Activated B cell treated with CpG ODN at 0.5 μM for 24 hours (primary cell): ENCODE measurements around the gene COG8. TPM values are rescaled to one million over a fixed set of nuclear protein-coding genes. Genes with fewer than 3 reads are reported as not detected.
"Not testable (repeated sequence)": the region's sequence is repeated elsewhere in the genome, so short reads cannot be mapped to it uniquely, and the experiment has no call there.

ENCODE experiments used
- ATAC-seq: fragments of 200-7000 bp; cut with Tn5 transposase; one replicate; pipeline ENCODE4 v1.10.0; 2021; ENCODE audit warnings: low read depth, mild to moderate bottlenecking, moderate library complexity
- CTCF ChIA-PET: fragments of 350-600 bp; sonication (Branson Sonifier 250); formaldehyde crosslinking; loops from one replicate; lab custom pipeline; 2021; ENCODE audit warnings: antibody characterized with exemption; lab: Charles Lee
- POLR2A ChIA-PET: fragments of 350-600 bp; sonication (Branson Sonifier 250); formaldehyde crosslinking; loops from one replicate; lab custom pipeline; 2021; ENCODE audit warnings: antibody characterized with exemption; lab: Charles Lee
- DNase-seq: peaks from one replicate; pipeline ENCODE4 v3.0.0; 2022
- H3K27ac Mint-ChIP-seq: one replicate; pipeline ENCODE4 v1.8.0; 2020; ENCODE audit warnings: mixed read lengths
- H3K27me3 Mint-ChIP-seq: one replicate; pipeline ENCODE4 v1.8.0; 2021; ENCODE audit warnings: mixed read lengths
- H3K36me3 Mint-ChIP-seq: one replicate; pipeline ENCODE4 v1.8.0; 2021; ENCODE audit warnings: low read depth, mixed read lengths
- H3K4me1 Mint-ChIP-seq: one replicate; pipeline ENCODE4 v1.8.0; 2021; ENCODE audit warnings: mixed read lengths
- H3K4me3 Mint-ChIP-seq: one replicate; pipeline ENCODE4 v1.8.0; 2020; ENCODE audit warnings: mild to moderate bottlenecking, mixed read lengths
- H3K9me3 Mint-ChIP-seq: one replicate; pipeline ENCODE4 v1.8.0; 2020; ENCODE audit warnings: mixed read lengths
- CTCF ChIP-seq: fragments of 200-600 bp; IDR thresholded peaks from one replicate; pipeline ENCODE4 v1.8.0; 2022; ENCODE audit warnings: antibody characterized with exemption, mild to moderate bottlenecking
- intact Hi-C: fragments of 100-400 bp; cut with micrococcal nuclease; formaldehyde crosslinking; loops from one replicate; pipeline ENCODE4 v1.15.1; 2024
- total RNA-seq: library from RNA; stranded (reverse); gene quantifications from 2 replicates; pipeline ENCODE4 v1.2.3, GENCODE V29; 2022

Gene COG8
- total RNA-seq, 1 donor from 2014 or later = 45.4 TPM

GRCh38 chr16:69301187-69301586, 38.2 kb downstream of the COG8 start:
- Mint-ChIP-seq H3K27me3 (no peaks in the 10 kb centered on the region), H3K4me3 (no peak overlapping the region), H3K4me1 (peaks cover 3% of the 10 kb centered on the region), H3K36me3 (peaks cover 12% of the 10 kb centered on the region), H3K27ac (no peak overlapping the region), H3K9me3 (no peaks in the 10 kb centered on the region)
- ChIA-PET POLR2A (no interaction called here), CTCF (interaction anchor here (1.3 kb wide), 1 partner anchor 95 kb away, joined by 3 read pairs; no protein-coding TSS in a partner anchor)
- TF ChIP-seq CTCF = no peak
- ATAC-seq (no peak), DNase-seq (no peak)
- intact Hi-C loops = no loop called here

- intact Hi-C loops = no loop called here
- DNase-seq (no peak), ATAC-seq (no peak)
- no peaks in the 10 kb centered on the region for H3K27me3 Mint-ChIP-seq
- H3K36me3 Mint-ChIP-seq = peaks cover 12% of the 10 kb centered on the region
- H3K4me3 Mint-ChIP-seq = no peak overlapping the region
- ChIA-PET CTCF (no interaction called here), POLR2A (interaction anchor here (0.7 kb wide), 1 partner anchor 297 kb away, joined by 3 read pairs; no protein-coding TSS in a partner anchor)
- no peak for TF ChIP-seq CTCF
- peaks cover 3% of the 10 kb centered on the region for H3K4me1 Mint-ChIP-seq
- H3K27ac Mint-ChIP-seq = no peak overlapping the region
- no peaks in the 10 kb centered on the region for H3K9me3 Mint-ChIP-seq
Measured at GRCh38 chr16:69298261-69298660, 41.1 kb downstream of the COG8 start.

GRCh38 chr16:69296771-69297170, 42.6 kb downstream of the COG8 start:
- H3K9me3 Mint-ChIP-seq, DNase-seq, H3K27me3 Mint-ChIP-seq, intact Hi-C loops, H3K27ac Mint-ChIP-seq, H3K4me1 Mint-ChIP-seq, H3K4me3 Mint-ChIP-seq, ATAC-seq: not testable (repeated sequence)
- POLR2A ChIA-PET = interaction anchor here (0.7 kb wide), 2 partner anchors 14 to 41 kb away, joined by 3 to 5 read pairs; no protein-coding TSS in a partner anchor
- CTCF ChIA-PET = interaction anchor here (0.8 kb wide), 1 partner anchor 11 kb away, joined by 3 read pairs; no protein-coding TSS in a partner anchor
- H3K36me3 Mint-ChIP-seq = peaks cover 12% of the 10 kb centered on the region

- ChIA-PET POLR2A (no interaction called here), CTCF (no interaction called here)
- no peak overlapping the region for H3K4me3 Mint-ChIP-seq
- H3K27me3 Mint-ChIP-seq = no peaks in the 10 kb centered on the region
- DNase-seq = no peak
- H3K27ac Mint-ChIP-seq = no peak overlapping the region
- peaks cover 3% of the 10 kb centered on the region for H3K36me3 Mint-ChIP-seq
- H3K4me1 Mint-ChIP-seq = no peaks in the 10 kb centered on the region
- H3K9me3 Mint-ChIP-seq = no peaks in the 10 kb centered on the region
- TF ChIP-seq CTCF = no peak
- no peak for ATAC-seq
- intact Hi-C loops = no loop called here
Measured at GRCh38 chr16:69294051-69294450, 45.3 kb downstream of the COG8 start.

GRCh38 chr16:69293401-69293800, 46.0 kb downstream of the COG8 start:
- ATAC-seq = no peak
- no peak for DNase-seq
- H3K4me3 Mint-ChIP-seq = no peak overlapping the region
- CTCF ChIA-PET = no interaction called here
- POLR2A ChIA-PET = no interaction called here
- TF ChIP-seq CTCF = no peak
- no peak overlapping the region for H3K27ac Mint-ChIP-seq
- H3K9me3 Mint-ChIP-seq = no peaks in the 10 kb centered on the region
- no peaks in the 10 kb centered on the region for H3K27me3 Mint-ChIP-seq
- H3K4me1 Mint-ChIP-seq = no peaks in the 10 kb centered on the region
- intact Hi-C loops = no loop called here
- peaks cover 3% of the 10 kb centered on the region for H3K36me3 Mint-ChIP-seq

GRCh38 chr16:69291657-69292056, 47.7 kb downstream of the COG8 start:
- intact Hi-C loops, H3K4me1 Mint-ChIP-seq, H3K4me3 Mint-ChIP-seq, H3K36me3 Mint-ChIP-seq, H3K27ac Mint-ChIP-seq, H3K27me3 Mint-ChIP-seq, H3K9me3 Mint-ChIP-seq, POLR2A ChIA-PET, ATAC-seq, DNase-seq: not testable (repeated sequence)
- CTCF ChIA-PET = interaction anchor here (0.6 kb wide), 1 partner anchor 185 kb away, joined by 3 read pairs; no protein-coding TSS in a partner anchor
